NT2/D1 (cell line): ENCODE data around the gene TMEM26.

Experiments used
- DNase-seq: peaks from one replicate; pipeline ENCODE4 v3.0.0-alpha.2; 2011; ENCODE audit warnings: low read depth, low spot score
- H3K27me3 ChIP-seq: 2 replicates; pipeline ENCODE4 v1.6.0; 2011; ENCODE audit warnings: mild to moderate bottlenecking; ENCODE audit not compliant: insufficient read length, insufficient read depth
- H3K36me3 ChIP-seq: 2 replicates; pipeline ENCODE4 v1.6.1; 2011; ENCODE audit warnings: mild to moderate bottlenecking, low read length, mixed read lengths; ENCODE audit not compliant: insufficient read depth, insufficient read length
- H3K4me1 ChIP-seq: 2 replicates; pipeline ENCODE4 v1.5.1; 2011; ENCODE audit not compliant: insufficient read depth, insufficient read length
- H3K4me3 ChIP-seq: 2 replicates; pipeline ENCODE4 v1.5.1; 2011; ENCODE audit warnings: low read depth; ENCODE audit not compliant: insufficient read length
- H3K9ac ChIP-seq: 2 replicates; pipeline ENCODE4 v1.6.0; 2011; ENCODE audit warnings: low read depth; ENCODE audit not compliant: insufficient read length
- H3K9me3 ChIP-seq: 2 replicates; pipeline ENCODE4 v1.5.1; 2011; ENCODE audit warnings: mild to moderate bottlenecking, low read length; ENCODE audit not compliant: insufficient read depth
- SUZ12 ChIP-seq: IDR thresholded peaks from 2 replicates; pipeline ENCODE4 v1.6.1; 2011; ENCODE audit not compliant: insufficient read length, insufficient read depth; ENCODE audit errors: extremely low read depth
- YY1 ChIP-seq: IDR thresholded peaks from 2 replicates; pipeline ENCODE4 v1.6.1; 2011; ENCODE audit not compliant: insufficient read length, insufficient read depth
- ZNF274 ChIP-seq: IDR thresholded peaks from 2 replicates; pipeline ENCODE4 v1.6.1; 2011; ENCODE audit warnings: mild to moderate bottlenecking, low read depth, low read length

The TMEM26 gene

DNA sequence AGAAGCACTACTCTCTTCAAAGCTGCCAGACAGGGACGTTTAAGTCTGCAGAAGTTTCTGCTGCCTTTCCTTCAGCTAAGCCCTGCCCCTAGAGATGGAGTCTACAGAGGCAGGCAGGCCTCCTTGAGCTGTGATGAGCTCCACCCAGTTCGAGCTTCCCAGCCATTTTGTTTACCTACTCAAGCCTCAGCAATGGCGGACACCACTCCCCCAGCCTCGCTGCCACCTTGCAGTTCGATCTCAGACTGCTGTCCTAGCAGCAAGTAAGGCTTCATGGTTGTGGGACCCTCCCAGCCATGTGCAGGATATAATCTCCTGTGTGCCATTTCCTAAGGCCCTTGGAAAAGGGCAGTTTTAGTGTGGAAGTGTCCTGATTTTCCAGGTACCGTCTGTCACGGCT lies 74.3 kb downstream of the TMEM26 start:
- Histone ChIP-seq H3K27me3 (no peaks in the 10 kb centered on the region), H3K4me1 (no peaks in the 10 kb centered on the region), H3K9ac (no peak overlapping the region), H3K9me3 (no peaks in the 10 kb centered on the region), H3K36me3 (no peaks in the 10 kb centered on the region), H3K4me3 (no peak overlapping the region)
- no peak for DNase-seq
- TF ChIP-seq SUZ12, result no peak
- TF ChIP-seq ZNF274, result no peak
- TF ChIP-seq YY1, result no peak

DNA sequence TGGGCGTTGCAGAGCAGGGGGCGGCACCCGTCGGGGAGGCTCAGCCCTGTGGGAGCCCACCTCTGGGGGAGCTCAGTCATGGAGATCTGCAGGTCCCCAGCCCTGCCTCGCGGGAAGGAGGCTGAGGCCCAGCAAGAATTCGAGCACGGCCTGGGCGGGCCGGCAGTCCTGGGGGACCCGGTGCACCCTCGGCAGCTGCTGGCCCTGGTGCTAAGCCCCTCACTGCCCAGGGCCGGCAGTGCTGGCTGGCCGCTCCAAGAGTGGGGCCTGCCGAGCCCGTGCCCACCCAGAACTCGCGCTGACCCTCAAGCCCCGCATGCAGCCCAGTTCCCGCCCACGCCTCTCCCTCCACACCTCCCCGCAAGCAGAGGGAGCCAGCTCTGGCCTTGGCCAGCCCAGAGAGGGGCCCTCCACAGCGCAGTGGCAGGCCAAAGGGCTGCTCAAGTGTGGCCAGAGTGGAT lies 76.2 kb downstream of the TMEM26 start:
- H3K9me3 ChIP-seq, result no peaks in the 10 kb centered on the region
- DNase-seq, result no peak
- H3K4me1 ChIP-seq, result no peaks in the 10 kb centered on the region
- TF ChIP-seq YY1 (no peak), ZNF274 (no peak), SUZ12 (no peak)
- no peak overlapping the region for H3K9ac ChIP-seq
- no peak overlapping the region for H3K4me3 ChIP-seq
- H3K27me3 ChIP-seq, result no peaks in the 10 kb centered on the region
- no peaks in the 10 kb centered on the region for H3K36me3 ChIP-seq

DNA sequence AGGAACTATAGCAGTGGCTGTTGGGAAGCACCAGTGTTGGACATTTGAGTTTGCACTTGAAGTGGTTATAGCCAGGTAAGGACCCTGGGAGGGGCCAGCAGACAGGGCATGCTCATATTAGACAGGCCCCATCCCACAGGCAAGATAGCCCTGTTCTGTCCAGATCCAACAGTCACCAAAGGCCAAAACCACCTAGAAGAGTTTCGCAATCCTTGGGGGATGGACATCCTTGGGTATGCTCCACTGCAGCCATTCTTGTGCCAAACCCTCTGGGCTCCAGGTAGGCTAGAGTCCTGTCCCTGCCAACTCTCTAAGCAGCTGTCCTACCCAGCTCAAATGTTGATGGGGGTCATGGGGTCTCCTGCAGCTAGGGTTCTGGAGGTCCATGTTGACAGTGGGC lies 76.8 kb downstream of the TMEM26 start:
- no peak for TF ChIP-seq ZNF274
- no peak for TF ChIP-seq YY1
- TF ChIP-seq SUZ12, result no peak
- Histone ChIP-seq H3K36me3 (no peaks in the 10 kb centered on the region), H3K4me1 (no peaks in the 10 kb centered on the region), H3K9ac (no peak overlapping the region), H3K4me3 (no peak overlapping the region), H3K9me3 (no peaks in the 10 kb centered on the region), H3K27me3 (no peaks in the 10 kb centered on the region)
- no peak for DNase-seq

DNA sequence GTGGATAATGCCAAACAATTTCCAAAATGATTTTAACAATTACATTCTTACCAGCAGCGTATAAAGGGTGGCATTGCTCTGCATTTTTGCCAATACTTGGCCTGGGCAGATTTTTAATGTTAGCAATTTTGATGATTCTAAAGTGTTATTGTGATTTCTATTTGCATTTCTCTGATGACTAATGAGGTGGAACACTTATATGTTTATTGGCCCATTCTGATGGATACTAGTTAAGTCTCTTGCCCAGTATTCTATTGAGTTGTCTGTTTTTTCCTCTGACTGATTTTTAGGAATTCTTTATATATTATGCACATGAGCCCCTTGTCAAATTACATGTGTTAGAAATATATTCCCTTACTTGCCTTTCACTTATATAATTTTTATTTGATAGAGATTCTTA lies 86.8 kb downstream of the TMEM26 start:
- Histone ChIP-seq H3K4me1 (no peaks in the 10 kb centered on the region), H3K9me3 (no peaks in the 10 kb centered on the region), H3K4me3 (no peak overlapping the region), H3K9ac (no peak overlapping the region), H3K36me3 (no peaks in the 10 kb centered on the region), H3K27me3 (no peaks in the 10 kb centered on the region)
- TF ChIP-seq YY1 (no peak), SUZ12 (no peak), ZNF274 (no peak)
- no peak for DNase-seq

DNA sequence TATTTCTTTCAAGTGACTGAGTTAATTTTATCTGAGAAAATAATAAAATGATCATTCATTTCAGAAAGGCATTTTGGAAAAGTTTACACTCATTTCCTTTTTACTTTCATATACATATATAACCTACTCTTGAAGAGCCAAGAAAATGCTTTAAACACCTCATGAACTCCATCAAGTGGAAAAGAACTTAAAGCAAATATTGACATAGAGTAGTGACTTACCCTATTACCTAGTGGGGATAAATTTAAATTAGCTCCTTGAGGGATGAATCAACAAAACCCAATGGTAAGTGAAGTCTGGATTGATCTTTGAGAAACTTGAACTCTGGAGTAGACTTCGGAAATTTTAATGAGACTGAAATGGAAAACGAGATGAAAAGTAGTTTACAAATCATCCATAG lies 88.6 kb downstream of the TMEM26 start:
- H3K4me1 ChIP-seq, result no peaks in the 10 kb centered on the region
- no peak overlapping the region for H3K4me3 ChIP-seq
- DNase-seq, result no peak
- TF ChIP-seq ZNF274 (no peak), YY1 (no peak)
- no peaks in the 10 kb centered on the region for H3K9me3 ChIP-seq
- H3K9ac ChIP-seq, result no peak overlapping the region
- no peaks in the 10 kb centered on the region for H3K27me3 ChIP-seq
- no peaks in the 10 kb centered on the region for H3K36me3 ChIP-seq

DNA sequence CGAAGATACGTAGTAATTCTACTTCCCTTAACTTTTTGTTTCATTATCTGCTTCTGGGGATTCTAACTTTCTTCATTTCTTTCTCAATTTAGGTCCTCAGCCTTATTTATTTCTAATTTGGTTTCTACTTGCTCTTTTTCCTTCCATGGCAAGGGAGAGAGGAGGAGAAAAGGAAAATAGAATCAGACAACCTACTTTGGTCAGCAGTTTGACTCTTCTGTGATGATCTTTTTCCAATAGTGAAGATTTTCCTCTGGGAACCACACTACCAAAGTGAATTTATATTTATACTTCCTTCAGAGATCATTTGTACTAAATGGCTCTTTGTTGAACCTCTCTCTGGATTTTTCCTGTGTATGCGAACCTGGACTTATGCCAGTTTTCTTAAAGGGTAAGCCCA lies 90.2 kb downstream of the TMEM26 start:
- TF ChIP-seq ZNF274 (no peak), YY1 (no peak), SUZ12 (no peak)
- Histone ChIP-seq H3K27me3 (no peaks in the 10 kb centered on the region), H3K4me1 (no peaks in the 10 kb centered on the region), H3K36me3 (no peaks in the 10 kb centered on the region), H3K9ac (no peak overlapping the region), H3K4me3 (no peak overlapping the region), H3K9me3 (no peaks in the 10 kb centered on the region)
- no peak for DNase-seq

DNA sequence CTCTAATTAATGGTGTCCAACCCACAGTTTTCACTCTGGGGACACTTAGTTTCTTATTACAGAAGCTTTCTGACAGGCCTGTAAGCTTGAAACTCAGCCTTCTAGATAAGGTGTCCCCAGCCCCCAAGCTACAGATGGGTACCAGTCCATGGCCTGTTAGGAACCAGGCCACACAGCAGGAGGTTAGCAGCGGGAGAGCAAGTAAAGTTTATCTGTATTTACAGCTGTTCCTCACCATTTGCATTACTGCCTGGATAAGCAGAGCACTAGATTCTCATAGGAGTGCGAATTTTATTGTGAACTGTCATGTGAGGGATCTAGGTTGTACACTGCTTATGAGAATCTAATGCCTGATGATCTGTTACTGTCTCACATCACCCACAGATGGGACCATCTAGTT lies 93.7 kb downstream of the TMEM26 start:
- Histone ChIP-seq H3K36me3 (no peaks in the 10 kb centered on the region), H3K4me3 (no peak overlapping the region), H3K9ac (no peak overlapping the region), H3K27me3 (no peaks in the 10 kb centered on the region), H3K9me3 (no peaks in the 10 kb centered on the region), H3K4me1 (no peaks in the 10 kb centered on the region)
- DNase-seq, result no peak
- no peak for TF ChIP-seq ZNF274
- TF ChIP-seq YY1, result no peak
- no peak for TF ChIP-seq SUZ12

DNA sequence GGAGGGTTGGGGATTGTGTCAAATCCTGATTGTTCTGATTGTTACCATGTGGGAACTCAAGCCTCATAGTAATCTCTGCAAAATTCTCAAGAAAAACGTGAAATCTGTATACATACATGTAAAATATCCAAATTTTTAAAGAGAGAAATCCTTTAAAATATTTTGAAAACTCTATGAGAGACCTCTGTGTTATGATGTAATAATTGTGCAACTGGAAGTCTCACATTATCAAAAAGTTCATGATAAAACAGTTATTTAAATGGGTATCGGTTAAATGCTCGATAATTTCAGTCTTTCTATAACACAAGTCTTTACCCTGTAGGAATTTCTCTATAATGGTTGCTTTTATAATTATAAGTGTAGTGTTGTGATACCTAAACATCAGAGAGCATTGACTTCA lies 95.5 kb downstream of the TMEM26 start:
- no peaks in the 10 kb centered on the region for H3K9me3 ChIP-seq
- no peaks in the 10 kb centered on the region for H3K4me1 ChIP-seq
- H3K4me3 ChIP-seq, result no peak overlapping the region
- TF ChIP-seq ZNF274, result no peak
- TF ChIP-seq YY1, result no peak
- TF ChIP-seq SUZ12, result no peak
- no peak overlapping the region for H3K9ac ChIP-seq
- H3K27me3 ChIP-seq, result no peaks in the 10 kb centered on the region
- H3K36me3 ChIP-seq, result no peaks in the 10 kb centered on the region
- no peak for DNase-seq
